ENCODE results near the gene RANBP9. TPM values are rescaled to one million over a fixed set of nuclear protein-coding genes. Genes with fewer than 3 reads are reported as not detected.

The RANBP9 gene
- total RNA-seq, 5 donors from 2014 or later (not counting 1 experiment from before 2014, with no cell fraction given): 44.9 to 59.4 (median 46.8) TPM

DNA sequence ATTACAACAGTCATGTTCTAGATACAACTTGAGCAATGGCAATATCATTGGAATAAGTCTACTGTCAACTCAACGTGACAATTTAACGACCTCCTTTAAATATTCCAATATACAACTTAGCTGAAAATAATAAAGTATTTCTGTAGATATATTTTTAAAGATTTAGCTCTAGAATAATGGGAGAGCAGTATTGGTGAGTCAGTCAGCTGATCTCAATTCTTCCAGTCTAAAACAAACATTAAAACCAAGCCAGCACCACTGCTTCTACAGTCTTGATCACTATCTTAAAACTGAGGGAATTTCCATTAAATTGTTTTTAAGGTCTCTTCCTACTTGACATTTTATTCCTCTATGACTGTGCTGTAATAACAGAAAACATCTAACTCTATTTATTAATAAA, 58.3 kb downstream of the RANBP9 start:
- H3K4me1 ChIP-seq (ENCODE audit: control insufficient read depth in 1 of 2, extremely low read depth in 1 of 2, insufficient read depth in 2 of 2, low read length in 2 of 2): peaks cover 2 to 3% of the 10 kb centered on the region in 2 experiments
- no peak overlapping the region for H3K27ac Mint-ChIP-seq
- no peak overlapping the region for H3K4me3 ChIP-seq (ENCODE audit: control insufficient read depth in 1 of 2, extremely low read depth in 1 of 2, low read length in 1 of 2)
- no peaks in the 10 kb centered on the region for H3K9me3 ChIP-seq
- no peak overlapping the region for H3K27ac ChIP-seq (ENCODE audit: low read length)
- H3K36me3 Mint-ChIP-seq: peaks cover 33% of the 10 kb centered on the region
- ChIA-PET CTCF (interaction anchor here in 1 of 2 donors (1.0 kb wide), 1 partner anchor 42 kb away, joined by 3 read pairs; no protein-coding TSS in a partner anchor), POLR2A (interaction anchor here in 1 of 2 donors (1.7 kb wide), 1 partner anchor 9 kb away, joined by 4 read pairs; no protein-coding TSS in a partner anchor)
- H3K4me3 Mint-ChIP-seq: no peak overlapping the region
- peaks cover 0 to 8% of the 10 kb centered on the region in 2 donors for H3K36me3 ChIP-seq (ENCODE audit: control insufficient read depth in 2 of 2, extremely low read depth in 1 of 2, insufficient read depth in 1 of 2, low read length in 1 of 2)
- no peaks in the 10 kb centered on the region for H3K9me3 Mint-ChIP-seq
- ATAC-seq (replicated peaks in 1 of 4) (no peak), DNase-seq (no peak)
- no peaks in the 10 kb centered on the region for H3K27me3 ChIP-seq (replicated peaks in 1 of 2; ENCODE audit: control insufficient read depth in 2 of 2, extremely low read depth in 1 of 2, insufficient read depth in 2 of 2, low read length in 1 of 2)
- no peaks in the 10 kb centered on the region for H3K27me3 Mint-ChIP-seq
- WGBS (ENCODE audit: insufficient coverage): no CpG with 5 or more reads among the region's 2 CpGs
- H3K4me1 Mint-ChIP-seq: peaks cover 15 to 31% (median 26%) of the 10 kb centered on the region in 3 donors

- no peaks in the 10 kb centered on the region for H3K9me3 ChIP-seq
- ATAC-seq (replicated peaks in 1 of 4): no peak
- no peak overlapping the region for H3K27ac ChIP-seq (ENCODE audit: low read length)
- peaks cover 9 to 21% (median 15%) of the 10 kb centered on the region in 3 donors for H3K4me1 Mint-ChIP-seq
- 69% methylated on average over 4 of the region's 4 CpGs for WGBS (ENCODE audit: insufficient coverage)
- H3K36me3 Mint-ChIP-seq: peaks cover 23% of the 10 kb centered on the region
- POLR2A ChIA-PET: interaction anchor here (0.6 to 1.1 kb wide), 4 partner anchors 13 to 1742 kb away, joined by 3 to 16 read pairs (median 5); no protein-coding TSS in a partner anchor
- DNase-seq: no peak
- no peaks in the 10 kb centered on the region for H3K27me3 Mint-ChIP-seq
- H3K4me3 ChIP-seq (ENCODE audit: control insufficient read depth in 1 of 2, extremely low read depth in 1 of 2, low read length in 1 of 2): no peak overlapping the region
- peaks cover 0 to 5% of the 10 kb centered on the region in 2 donors for H3K36me3 ChIP-seq (ENCODE audit: control insufficient read depth in 2 of 2, extremely low read depth in 1 of 2, insufficient read depth in 1 of 2, low read length in 1 of 2)
- no peaks in the 10 kb centered on the region for H3K27me3 ChIP-seq (replicated peaks in 1 of 2; ENCODE audit: control insufficient read depth in 2 of 2, extremely low read depth in 1 of 2, insufficient read depth in 2 of 2, low read length in 1 of 2)
- CTCF ChIA-PET: interaction anchor here in 1 of 2 donors (0.6 kb wide), 1 partner anchor 62 kb away, joined by 3 read pairs; no protein-coding TSS in a partner anchor
- no peaks in the 10 kb centered on the region for H3K9me3 Mint-ChIP-seq
- H3K27ac Mint-ChIP-seq: peak overlapping the region; percentile 5
- H3K4me3 Mint-ChIP-seq: no peak overlapping the region
- H3K4me1 ChIP-seq (ENCODE audit: control insufficient read depth in 1 of 2, extremely low read depth in 1 of 2, insufficient read depth in 2 of 2, low read length in 2 of 2): peaks cover 0 to 2% of the 10 kb centered on the region in 2 experiments
Observed at GRCh38 chr6:13649393-13649792, 62.2 kb downstream of the RANBP9 start.

GRCh38 chr6:13648850-13649249, 62.8 kb downstream of the RANBP9 start:
- no peaks in the 10 kb centered on the region for H3K9me3 Mint-ChIP-seq
- H3K4me3 Mint-ChIP-seq: no peak overlapping the region
- H3K27me3 Mint-ChIP-seq: no peaks in the 10 kb centered on the region
- H3K4me1 Mint-ChIP-seq: peaks cover 9 to 21% (median 15%) of the 10 kb centered on the region in 3 donors
- H3K4me3 ChIP-seq (ENCODE audit: control insufficient read depth in 1 of 2, extremely low read depth in 1 of 2, low read length in 1 of 2): no peak overlapping the region
- H3K27me3 ChIP-seq (replicated peaks in 1 of 2; ENCODE audit: control insufficient read depth in 2 of 2, extremely low read depth in 1 of 2, insufficient read depth in 2 of 2, low read length in 1 of 2): no peaks in the 10 kb centered on the region
- H3K9me3 ChIP-seq: no peaks in the 10 kb centered on the region
- peaks cover 0 to 2% of the 10 kb centered on the region in 2 experiments for H3K4me1 ChIP-seq (ENCODE audit: control insufficient read depth in 1 of 2, extremely low read depth in 1 of 2, insufficient read depth in 2 of 2, low read length in 2 of 2)
- peaks cover 23% of the 10 kb centered on the region for H3K36me3 Mint-ChIP-seq
- peak overlapping the region; percentile 5 to 7 for H3K27ac Mint-ChIP-seq
- no peak overlapping the region for H3K27ac ChIP-seq (ENCODE audit: low read length)
- CTCF ChIA-PET: interaction anchor here in 1 of 2 donors (0.6 kb wide), 1 partner anchor 62 kb away, joined by 3 read pairs; no protein-coding TSS in a partner anchor
- DNase-seq (no peak), ATAC-seq (replicated peaks in 1 of 4) (no peak)
- H3K36me3 ChIP-seq (ENCODE audit: control insufficient read depth in 2 of 2, extremely low read depth in 1 of 2, insufficient read depth in 1 of 2, low read length in 1 of 2): peaks cover 0 to 6% of the 10 kb centered on the region in 2 donors
- POLR2A ChIA-PET: interaction anchor here (0.6 to 1.1 kb wide), 4 partner anchors 14 to 1742 kb away, joined by 3 to 16 read pairs (median 5); no protein-coding TSS in a partner anchor

DNA sequence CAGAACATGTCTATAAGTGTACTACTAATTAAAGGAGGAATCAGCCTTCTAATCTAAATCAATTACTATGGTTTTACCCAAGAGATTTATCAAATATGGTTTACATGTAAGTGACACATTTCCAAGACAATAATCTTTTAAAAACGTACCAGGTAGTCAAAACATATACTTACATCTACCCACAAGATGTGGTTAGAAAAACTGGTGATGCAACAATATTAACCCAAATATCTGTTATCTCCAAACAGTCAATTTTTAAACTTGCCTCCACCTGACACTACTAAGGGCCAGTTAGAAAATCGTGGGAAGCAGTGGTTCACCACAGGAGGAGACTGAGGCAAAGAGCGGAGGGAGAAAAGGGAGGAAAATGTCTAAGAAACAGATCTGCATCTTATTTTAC, 68.5 kb downstream of the RANBP9 start:
- Histone ChIP-seq H3K4me1 (ENCODE audit: control insufficient read depth in 1 of 2, extremely low read depth in 1 of 2, insufficient read depth in 2 of 2, low read length in 2 of 2) (no peaks in the 10 kb centered on the region), H3K27ac (ENCODE audit: low read length) (no peak overlapping the region), H3K36me3 (ENCODE audit: control insufficient read depth in 2 of 2, extremely low read depth in 1 of 2, insufficient read depth in 1 of 2, low read length in 1 of 2) (peaks cover 0 to 24% of the 10 kb centered on the region in 2 donors), H3K4me3 (ENCODE audit: control insufficient read depth in 1 of 2, extremely low read depth in 1 of 2, low read length in 1 of 2) (no peak overlapping the region), H3K27me3 (replicated peaks in 1 of 2; ENCODE audit: control insufficient read depth in 2 of 2, extremely low read depth in 1 of 2, insufficient read depth in 2 of 2, low read length in 1 of 2) (no peaks in the 10 kb centered on the region), H3K9me3 (no peaks in the 10 kb centered on the region)
- H3K9me3 Mint-ChIP-seq: no peaks in the 10 kb centered on the region
- H3K4me1 Mint-ChIP-seq: peaks cover 12 to 24% (median 14%) of the 10 kb centered on the region in 3 donors
- H3K27ac Mint-ChIP-seq: peak overlapping the region in 1 of 2 donors; percentile 55
- ChIA-PET CTCF (interaction anchor here in 1 of 2 donors (0.7 kb wide), 1 partner anchor 17 kb away, joined by 3 read pairs; no protein-coding TSS in a partner anchor), POLR2A (interaction anchor here in 1 of 2 donors (0.6 kb wide), 1 partner anchor 15 kb away, joined by 3 read pairs; no protein-coding TSS in a partner anchor)
- no peak overlapping the region for H3K4me3 Mint-ChIP-seq
- peaks cover 29% of the 10 kb centered on the region for H3K36me3 Mint-ChIP-seq
- ATAC-seq (replicated peaks in 1 of 4) (no peak), DNase-seq (no peak)
- no peaks in the 10 kb centered on the region for H3K27me3 Mint-ChIP-seq
- WGBS (ENCODE audit: insufficient coverage): no CpG with 5 or more reads among the region's 3 CpGs

DNA sequence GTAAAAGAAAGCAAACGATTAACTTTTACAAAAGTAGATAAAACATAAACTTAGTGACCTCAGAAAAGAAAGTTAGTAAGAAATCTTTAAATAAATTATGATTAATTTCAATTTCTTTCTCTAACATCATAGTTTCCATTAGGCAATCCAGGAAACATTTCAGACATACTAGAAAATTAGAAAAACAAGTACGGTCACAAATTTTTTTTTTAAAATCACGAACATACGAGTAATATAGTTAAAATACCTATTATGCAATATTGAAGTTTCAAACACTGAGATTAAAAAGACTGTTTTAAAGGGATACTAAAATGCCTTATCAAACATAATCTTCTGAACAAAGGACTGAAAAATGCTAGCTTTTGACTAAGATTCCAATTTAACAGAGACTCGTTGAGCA, 70.3 kb downstream of the RANBP9 start:
- H3K27ac Mint-ChIP-seq: no peak overlapping the region
- Histone ChIP-seq H3K27ac (ENCODE audit: low read length) (no peak overlapping the region), H3K27me3 (replicated peaks in 1 of 2; ENCODE audit: control insufficient read depth in 2 of 2, extremely low read depth in 1 of 2, insufficient read depth in 2 of 2, low read length in 1 of 2) (no peaks in the 10 kb centered on the region), H3K4me1 (ENCODE audit: control insufficient read depth in 1 of 2, extremely low read depth in 1 of 2, insufficient read depth in 2 of 2, low read length in 2 of 2) (peaks cover 0 to 5% of the 10 kb centered on the region in 2 experiments), H3K4me3 (ENCODE audit: control insufficient read depth in 1 of 2, extremely low read depth in 1 of 2, low read length in 1 of 2) (no peak overlapping the region), H3K36me3 (ENCODE audit: control insufficient read depth in 2 of 2, extremely low read depth in 1 of 2, insufficient read depth in 1 of 2, low read length in 1 of 2) (peaks cover 0 to 34% of the 10 kb centered on the region in 2 donors), H3K9me3 (no peaks in the 10 kb centered on the region)
- ChIA-PET CTCF (interaction anchor here in 1 of 2 donors (0.6 kb wide), 1 partner anchor 140 kb away, joined by 5 read pairs; no protein-coding TSS in a partner anchor), POLR2A (interaction anchor here in 1 of 2 donors (0.6 kb wide), 1 partner anchor 26 kb away, joined by 3 read pairs; the partner anchor contains the start of gene NOL7)
- H3K4me3 Mint-ChIP-seq: no peak overlapping the region
- no peak for ATAC-seq (replicated peaks in 1 of 4)
- no peaks in the 10 kb centered on the region for H3K9me3 Mint-ChIP-seq
- no peak for DNase-seq
- peaks cover 27 to 34% (median 28%) of the 10 kb centered on the region in 3 donors for H3K4me1 Mint-ChIP-seq
- H3K27me3 Mint-ChIP-seq: no peaks in the 10 kb centered on the region
- WGBS (ENCODE audit: insufficient coverage): no CpG with 5 or more reads among the region's 5 CpGs
- H3K36me3 Mint-ChIP-seq: peaks cover 38% of the 10 kb centered on the region

- H3K27ac ChIP-seq (ENCODE audit: low read length): no peak overlapping the region
- Mint-ChIP-seq H3K9me3 (no peaks in the 10 kb centered on the region), H3K27ac (peak overlapping the region; percentile 44 to 74), H3K4me3 (no peak overlapping the region), H3K4me1 (peaks cover 33 to 42% (median 36%) of the 10 kb centered on the region in 3 donors), H3K27me3 (no peaks in the 10 kb centered on the region), H3K36me3 (peaks cover 49% of the 10 kb centered on the region)
- no peak overlapping the region for H3K4me3 ChIP-seq (ENCODE audit: control insufficient read depth in 1 of 2, extremely low read depth in 1 of 2, low read length in 1 of 2)
- ChIA-PET POLR2A (interaction anchor here in 1 of 2 donors (0.5 kb wide), 1 partner anchor 53 kb away, joined by 6 read pairs; no protein-coding TSS in a partner anchor), CTCF (interaction anchor here in 1 of 2 donors (0.5 kb wide), 1 partner anchor 24 kb away, joined by 3 read pairs; no protein-coding TSS in a partner anchor)
- H3K9me3 ChIP-seq: no peaks in the 10 kb centered on the region
- no peak for ATAC-seq (replicated peaks in 1 of 4)
- H3K4me1 ChIP-seq (ENCODE audit: control insufficient read depth in 1 of 2, extremely low read depth in 1 of 2, insufficient read depth in 2 of 2, low read length in 2 of 2): peaks cover 0 to 12% of the 10 kb centered on the region in 2 experiments
- H3K36me3 ChIP-seq (ENCODE audit: control insufficient read depth in 2 of 2, extremely low read depth in 1 of 2, insufficient read depth in 1 of 2, low read length in 1 of 2): peaks cover 0 to 35% of the 10 kb centered on the region in 2 donors
- H3K27me3 ChIP-seq (replicated peaks in 1 of 2; ENCODE audit: control insufficient read depth in 2 of 2, extremely low read depth in 1 of 2, insufficient read depth in 2 of 2, low read length in 1 of 2): no peaks in the 10 kb centered on the region
- no peak for DNase-seq
- no CpG with 5 or more reads among the region's 4 CpGs for WGBS (ENCODE audit: insufficient coverage)
Observed at GRCh38 chr6:13638626-13639025, 73.0 kb downstream of the RANBP9 start.

Measured in T-cell (primary cell).